HEK293 (cell line): ENCODE results near the gene ADIG.

Source experiments
- EGR2 ChIP-seq: fragments of 450-650 bp; formaldehyde crosslinking; IDR thresholded peaks from 2 replicates; pipeline ENCODE4 v1.5.1; 2016; ENCODE audit warnings: low read depth, missing biosample characterization, missing genetic modification characterization
- HOXA7 ChIP-seq: sonication (generic); formaldehyde crosslinking; IDR thresholded peaks from 2 replicates; pipeline ENCODE4 v1.8.1; 2022; ENCODE audit warnings: missing genetic modification reagents, borderline replicate concordance
- KLF9 ChIP-seq: fragments of 450-650 bp; formaldehyde crosslinking; IDR thresholded peaks from 2 replicates; pipeline ENCODE4 v1.5.1; 2016; ENCODE audit warnings: missing biosample characterization, missing genetic modification characterization, low read depth
- REST ChIP-seq: fragments of 450-650 bp; formaldehyde crosslinking; IDR thresholded peaks from 2 replicates; pipeline ENCODE4 v1.5.1; 2016; ENCODE audit warnings: missing biosample characterization, missing genetic modification characterization
- SALL2 ChIP-seq: fragments of 450-650 bp; formaldehyde crosslinking; IDR thresholded peaks from 2 replicates; pipeline ENCODE4 v1.5.0; 2017; ENCODE audit warnings: missing biosample characterization, mild to moderate bottlenecking, missing genetic modification characterization, borderline replicate concordance
- SP7 ChIP-seq: fragments of 450-650 bp; formaldehyde crosslinking; IDR thresholded peaks from 2 replicates; pipeline ENCODE4 v1.5.1; 2016; ENCODE audit warnings: missing biosample characterization, missing genetic modification characterization
- ZIC2 ChIP-seq: fragments of 450-650 bp; formaldehyde crosslinking; IDR thresholded peaks from 2 replicates; pipeline ENCODE4 v1.5.1; 2016; ENCODE audit warnings: missing biosample characterization, missing genetic modification characterization
- ZNF138 ChIP-seq: fragments of 450-650 bp; formaldehyde crosslinking; IDR thresholded peaks from 2 replicates; pipeline ENCODE4 v1.5.1; 2016; ENCODE audit warnings: missing biosample characterization, missing genetic modification characterization, borderline replicate concordance
- ZNF280D ChIP-seq: fragments of 450-650 bp; formaldehyde crosslinking; IDR thresholded peaks from 2 replicates; pipeline ENCODE4 v1.5.1; 2016; ENCODE audit warnings: missing biosample characterization, missing genetic modification characterization
- ZNF571 ChIP-seq: fragments of 450-650 bp; formaldehyde crosslinking; IDR thresholded peaks from 2 replicates; pipeline ENCODE4 v1.5.0; 2017; ENCODE audit warnings: missing biosample characterization, missing genetic modification characterization
- ZNF624 ChIP-seq: fragments of 450-650 bp; formaldehyde crosslinking; IDR thresholded peaks from 2 replicates; pipeline ENCODE4 v1.5.1; 2017; ENCODE audit warnings: missing biosample characterization, missing genetic modification characterization
- ZNF830 ChIP-seq: fragments of 450-650 bp; IDR thresholded peaks from 2 replicates; pipeline ENCODE4 v1.5.0; 2018; ENCODE audit warnings: missing biosample characterization, missing genetic modification characterization, low read depth, mild to moderate bottlenecking, moderate library complexity
- ZSCAN5A ChIP-seq: fragments of 450-650 bp; formaldehyde crosslinking; IDR thresholded peaks from 2 replicates; pipeline ENCODE4 v1.5.1; 2016; ENCODE audit warnings: missing biosample characterization, missing genetic modification characterization
- TF ChIP-seq, protein P1 (sequence below): fragments of 450-650 bp; formaldehyde crosslinking; IDR thresholded peaks from 2 replicates; pipeline ENCODE4 v1.5.1; 2016; ENCODE audit warnings: missing biosample characterization, missing genetic modification characterization, low read depth
- TF ChIP-seq, protein P2 (sequence below): fragments of 450-650 bp; formaldehyde crosslinking; IDR thresholded peaks from 2 replicates; pipeline ENCODE4 v1.5.1; 2016; ENCODE audit warnings: missing biosample characterization, missing genetic modification characterization
- TF ChIP-seq, protein P3 (sequence below): fragments of 450-650 bp; formaldehyde crosslinking; optimal IDR thresholded peaks from 2 replicates; pipeline ENCODE3; 2016; ENCODE audit warnings: missing biosample characterization, mild to moderate bottlenecking, missing genetic modification characterization
- TF ChIP-seq, protein P4 (sequence below): fragments of 450-650 bp; formaldehyde crosslinking; IDR thresholded peaks from 2 replicates; pipeline ENCODE4 v1.5.1; 2016; ENCODE audit warnings: missing biosample characterization, missing genetic modification characterization, borderline replicate concordance

ADIG gene

GRCh38 chr20:38589967-38590675 is 9.1 kb downstream of the ADIG start (continued):
- TF ChIP-seq ZNF280D (no peak), HOXA7 (no peak), ZNF571 (0 out of 2 replicates have a peak, but pooled peaks have one; percentile 78), ZIC2 (no peak), ZNF138 (tag by site-specific recombination) (no peak), KLF9 (tag by site-specific recombination) (no peak), REST (no peak), EGR2 (tag by site-specific recombination) (no peak), ZSCAN5A (peak; percentile 67; the same call in 1 of the 2 replicates), SALL2 (tag by site-specific recombination) (0 out of 2 replicates have a peak, but pooled peaks have one; percentile 34), SP7 (tag by site-specific recombination) (no peak), ZNF624 (tag by site-specific recombination) (no peak), ZNF830 (tag by site-specific recombination) (no peak)
- TF ChIP-seq, protein P1, sequence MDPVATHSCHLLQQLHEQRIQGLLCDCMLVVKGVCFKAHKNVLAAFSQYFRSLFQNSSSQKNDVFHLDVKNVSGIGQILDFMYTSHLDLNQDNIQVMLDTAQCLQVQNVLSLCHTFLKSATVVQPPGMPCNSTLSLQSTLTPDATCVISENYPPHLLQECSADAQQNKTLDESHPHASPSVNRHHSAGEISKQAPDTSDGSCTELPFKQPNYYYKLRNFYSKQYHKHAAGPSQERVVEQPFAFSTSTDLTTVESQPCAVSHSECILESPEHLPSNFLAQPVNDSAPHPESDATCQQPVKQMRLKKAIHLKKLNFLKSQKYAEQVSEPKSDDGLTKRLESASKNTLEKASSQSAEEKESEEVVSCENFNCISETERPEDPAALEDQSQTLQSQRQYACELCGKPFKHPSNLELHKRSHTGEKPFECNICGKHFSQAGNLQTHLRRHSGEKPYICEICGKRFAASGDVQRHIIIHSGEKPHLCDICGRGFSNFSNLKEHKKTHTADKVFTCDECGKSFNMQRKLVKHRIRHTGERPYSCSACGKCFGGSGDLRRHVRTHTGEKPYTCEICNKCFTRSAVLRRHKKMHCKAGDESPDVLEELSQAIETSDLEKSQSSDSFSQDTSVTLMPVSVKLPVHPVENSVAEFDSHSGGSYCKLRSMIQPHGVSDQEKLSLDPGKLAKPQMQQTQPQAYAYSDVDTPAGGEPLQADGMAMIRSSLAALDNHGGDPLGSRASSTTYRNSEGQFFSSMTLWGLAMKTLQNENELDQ (tag by site-specific recombination), result no peak
- TF ChIP-seq, protein P2, sequence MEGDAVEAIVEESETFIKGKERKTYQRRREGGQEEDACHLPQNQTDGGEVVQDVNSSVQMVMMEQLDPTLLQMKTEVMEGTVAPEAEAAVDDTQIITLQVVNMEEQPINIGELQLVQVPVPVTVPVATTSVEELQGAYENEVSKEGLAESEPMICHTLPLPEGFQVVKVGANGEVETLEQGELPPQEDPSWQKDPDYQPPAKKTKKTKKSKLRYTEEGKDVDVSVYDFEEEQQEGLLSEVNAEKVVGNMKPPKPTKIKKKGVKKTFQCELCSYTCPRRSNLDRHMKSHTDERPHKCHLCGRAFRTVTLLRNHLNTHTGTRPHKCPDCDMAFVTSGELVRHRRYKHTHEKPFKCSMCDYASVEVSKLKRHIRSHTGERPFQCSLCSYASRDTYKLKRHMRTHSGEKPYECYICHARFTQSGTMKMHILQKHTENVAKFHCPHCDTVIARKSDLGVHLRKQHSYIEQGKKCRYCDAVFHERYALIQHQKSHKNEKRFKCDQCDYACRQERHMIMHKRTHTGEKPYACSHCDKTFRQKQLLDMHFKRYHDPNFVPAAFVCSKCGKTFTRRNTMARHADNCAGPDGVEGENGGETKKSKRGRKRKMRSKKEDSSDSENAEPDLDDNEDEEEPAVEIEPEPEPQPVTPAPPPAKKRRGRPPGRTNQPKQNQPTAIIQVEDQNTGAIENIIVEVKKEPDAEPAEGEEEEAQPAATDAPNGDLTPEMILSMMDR, result no peak
- TF ChIP-seq, protein P3, sequence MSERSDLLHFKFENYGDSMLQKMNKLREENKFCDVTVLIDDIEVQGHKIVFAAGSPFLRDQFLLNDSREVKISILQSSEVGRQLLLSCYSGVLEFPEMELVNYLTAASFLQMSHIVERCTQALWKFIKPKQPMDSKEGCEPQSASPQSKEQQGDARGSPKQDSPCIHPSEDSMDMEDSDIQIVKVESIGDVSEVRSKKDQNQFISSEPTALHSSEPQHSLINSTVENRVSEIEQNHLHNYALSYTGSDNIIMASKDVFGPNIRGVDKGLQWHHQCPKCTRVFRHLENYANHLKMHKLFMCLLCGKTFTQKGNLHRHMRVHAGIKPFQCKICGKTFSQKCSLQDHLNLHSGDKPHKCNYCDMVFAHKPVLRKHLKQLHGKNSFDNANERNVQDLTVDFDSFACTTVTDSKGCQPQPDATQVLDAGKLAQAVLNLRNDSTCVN (tag by site-specific recombination), result no peak
- TF ChIP-seq, protein P4, sequence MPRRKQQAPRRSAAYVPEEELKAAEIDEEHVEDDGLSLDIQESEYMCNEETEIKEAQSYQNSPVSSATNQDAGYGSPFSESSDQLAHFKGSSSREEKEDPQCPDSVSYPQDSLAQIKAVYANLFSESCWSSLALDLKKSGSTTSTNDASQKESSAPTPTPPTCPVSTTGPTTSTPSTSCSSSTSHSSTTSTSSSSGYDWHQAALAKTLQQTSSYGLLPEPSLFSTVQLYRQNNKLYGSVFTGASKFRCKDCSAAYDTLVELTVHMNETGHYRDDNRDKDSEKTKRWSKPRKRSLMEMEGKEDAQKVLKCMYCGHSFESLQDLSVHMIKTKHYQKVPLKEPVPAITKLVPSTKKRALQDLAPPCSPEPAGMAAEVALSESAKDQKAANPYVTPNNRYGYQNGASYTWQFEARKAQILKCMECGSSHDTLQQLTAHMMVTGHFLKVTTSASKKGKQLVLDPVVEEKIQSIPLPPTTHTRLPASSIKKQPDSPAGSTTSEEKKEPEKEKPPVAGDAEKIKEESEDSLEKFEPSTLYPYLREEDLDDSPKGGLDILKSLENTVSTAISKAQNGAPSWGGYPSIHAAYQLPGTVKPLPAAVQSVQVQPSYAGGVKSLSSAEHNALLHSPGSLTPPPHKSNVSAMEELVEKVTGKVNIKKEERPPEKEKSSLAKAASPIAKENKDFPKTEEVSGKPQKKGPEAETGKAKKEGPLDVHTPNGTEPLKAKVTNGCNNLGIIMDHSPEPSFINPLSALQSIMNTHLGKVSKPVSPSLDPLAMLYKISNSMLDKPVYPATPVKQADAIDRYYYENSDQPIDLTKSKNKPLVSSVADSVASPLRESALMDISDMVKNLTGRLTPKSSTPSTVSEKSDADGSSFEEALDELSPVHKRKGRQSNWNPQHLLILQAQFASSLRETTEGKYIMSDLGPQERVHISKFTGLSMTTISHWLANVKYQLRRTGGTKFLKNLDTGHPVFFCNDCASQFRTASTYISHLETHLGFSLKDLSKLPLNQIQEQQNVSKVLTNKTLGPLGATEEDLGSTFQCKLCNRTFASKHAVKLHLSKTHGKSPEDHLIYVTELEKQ, result no peak
